Neuron (in vitro differentiated cells): ENCODE measurements around the gene NANOS1.
"Not testable (repeated sequence)": the region's sequence is repeated elsewhere in the genome, so short reads cannot be mapped to it uniquely, and the experiment has no call there.

ENCODE experiments used
- H2AFZ ChIP-seq: one replicate; pipeline ENCODE4 v1.6.1; 2013; ENCODE audit warnings: low read depth, mild to moderate bottlenecking, inconsistent platforms, low read length, moderate library complexity
- H3K27me3 ChIP-seq: one replicate; pipeline ENCODE4 v1.6.1; 2013; ENCODE audit warnings: low read length; ENCODE audit not compliant: insufficient read depth
- H3K36me3 ChIP-seq: one replicate; pipeline ENCODE4 v1.6.1; 2013; ENCODE audit warnings: low read length; ENCODE audit not compliant: insufficient read depth
- H3K4me1 ChIP-seq: one replicate; pipeline ENCODE4 v1.6.1; 2013; ENCODE audit warnings: low read length; ENCODE audit not compliant: insufficient read depth
- H3K4me3 ChIP-seq: 2 replicates; pipeline ENCODE4 v1.5.1; 2013; ENCODE audit warnings: mild to moderate bottlenecking, low read length, moderate library complexity
- H3K9me3 ChIP-seq: one replicate; pipeline ENCODE4 v1.6.1; 2013; ENCODE audit warnings: low read length

NANOS1 gene

DNA sequence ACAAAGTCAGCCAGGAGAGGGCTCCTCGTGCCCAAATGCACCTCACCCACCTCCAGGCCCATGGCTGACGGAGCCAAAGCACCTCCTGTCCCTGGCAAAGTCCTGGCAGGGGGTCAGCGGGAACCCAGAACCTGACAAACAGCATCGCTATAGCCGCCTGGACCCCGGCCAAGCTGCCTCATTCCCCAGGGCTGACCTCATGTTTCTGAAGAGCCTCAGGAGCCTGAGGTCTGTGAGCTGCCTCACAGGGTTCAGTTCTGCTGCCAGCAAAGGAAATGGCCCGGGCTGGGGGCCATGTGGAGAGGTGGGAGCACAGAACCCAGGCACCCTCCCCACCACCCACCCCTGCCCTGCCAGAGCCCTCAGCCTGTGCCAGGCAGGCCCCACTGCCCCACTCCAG, 4.2 kb upstream of the NANOS1 start:
- H3K36me3 ChIP-seq: no peaks in the 10 kb centered on the region
- H3K27me3 ChIP-seq: peaks cover 17% of the 10 kb centered on the region
- no peak overlapping the region for H3K4me3 ChIP-seq
- H3K4me1 ChIP-seq: no peaks in the 10 kb centered on the region
- H3K9me3 ChIP-seq: no peaks in the 10 kb centered on the region
- H2AFZ ChIP-seq: no peak overlapping the region

DNA sequence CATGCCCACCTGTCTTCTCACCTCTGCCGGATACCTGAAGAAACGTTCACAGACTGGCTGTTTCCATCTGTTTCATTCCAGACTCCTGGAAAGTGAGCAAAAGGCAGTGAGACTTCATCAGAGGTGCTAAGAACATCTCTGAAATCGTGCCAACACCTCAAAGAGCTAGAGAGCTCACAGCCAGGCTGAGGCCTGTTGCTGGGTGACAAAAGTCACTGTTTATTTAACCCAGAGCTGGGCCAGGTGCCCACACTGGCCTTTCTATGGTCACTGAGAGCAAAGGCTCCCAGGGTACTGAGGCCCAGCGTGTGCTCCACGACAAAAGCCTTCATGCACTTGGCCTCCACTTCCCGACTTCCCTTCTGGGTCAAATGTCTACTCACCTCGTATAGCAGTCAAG, 3.7 kb upstream of the NANOS1 start:
- Histone ChIP-seq H3K9me3 (no peaks in the 10 kb centered on the region), H3K36me3 (no peaks in the 10 kb centered on the region), H2AFZ (no peak overlapping the region), H3K4me1 (no peaks in the 10 kb centered on the region), H3K27me3 (peaks cover 17% of the 10 kb centered on the region), H3K4me3 (no peak overlapping the region)

DNA sequence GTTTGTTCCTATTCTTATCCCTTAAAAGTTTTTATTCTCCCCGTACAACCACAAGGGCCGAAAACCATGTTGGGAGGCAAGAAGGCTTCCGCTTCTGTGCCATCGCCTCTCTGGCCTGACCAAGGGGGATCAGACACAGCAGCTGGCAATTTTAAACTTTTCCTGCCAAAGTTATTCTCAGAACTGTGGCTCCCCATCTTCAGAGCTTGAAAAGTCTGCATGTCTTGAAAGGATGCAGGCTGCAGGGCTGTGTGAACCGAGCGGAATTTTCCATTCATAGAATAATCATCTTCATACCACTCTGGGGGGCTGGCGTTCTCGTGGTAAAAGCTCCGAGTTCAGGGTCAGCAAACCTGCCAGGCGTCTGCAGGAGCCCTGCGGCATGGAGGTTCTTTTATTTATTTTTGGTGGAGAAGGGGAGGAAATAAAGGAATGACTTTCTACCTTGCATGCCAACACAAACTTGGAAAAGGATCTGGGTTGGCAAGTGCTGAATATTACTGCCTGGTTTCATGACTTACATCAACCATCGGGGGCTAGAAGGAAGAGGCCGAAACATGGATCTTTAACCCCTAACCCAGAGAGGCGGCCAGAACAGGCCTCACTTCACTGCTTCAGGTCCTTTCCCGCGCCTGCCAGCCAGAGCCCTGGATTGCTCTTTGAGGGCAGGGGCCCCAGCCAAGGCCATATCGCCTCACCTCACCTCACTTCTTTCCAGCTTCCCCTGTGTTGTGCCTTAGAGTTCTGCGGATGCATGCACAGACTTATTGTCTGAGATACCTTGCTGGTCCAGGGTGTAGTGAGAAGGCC, 3.0 kb upstream of the NANOS1 start:
- no peak overlapping the region for H3K4me3 ChIP-seq
- H2AFZ ChIP-seq: no peak overlapping the region
- H3K9me3 ChIP-seq: no peaks in the 10 kb centered on the region
- H3K36me3 ChIP-seq: no peaks in the 10 kb centered on the region
- peaks cover 17% of the 10 kb centered on the region for H3K27me3 ChIP-seq
- peaks cover 5% of the 10 kb centered on the region for H3K4me1 ChIP-seq

DNA sequence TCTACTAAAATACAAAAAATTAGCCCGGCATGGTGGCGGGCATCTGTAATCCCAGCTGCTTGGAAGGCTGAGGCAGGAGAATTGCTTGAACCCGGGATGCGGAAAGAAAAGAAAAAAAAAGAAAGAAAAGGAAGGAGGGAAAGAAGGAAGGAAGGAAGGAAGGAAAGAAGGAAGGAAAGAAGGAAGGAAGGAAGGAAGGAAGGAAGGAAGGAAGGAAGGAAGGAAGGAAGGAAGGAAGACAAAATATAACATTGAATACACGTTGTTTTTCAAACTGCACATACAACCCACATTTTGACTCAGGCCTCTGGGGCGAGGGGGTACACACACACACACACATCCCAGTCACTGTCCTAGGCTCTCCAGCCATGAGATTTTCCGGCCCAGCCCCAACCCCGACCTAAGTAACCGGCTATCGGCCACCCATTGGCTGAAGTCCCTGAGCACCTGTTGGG, 1.0 kb upstream of the NANOS1 start:
- peak overlapping the region; percentile 40 for H3K4me3 ChIP-seq
- not testable (repeated sequence) for H2AFZ ChIP-seq, H3K9me3 ChIP-seq, H3K27me3 ChIP-seq, H3K36me3 ChIP-seq
- H3K4me1 ChIP-seq: peaks cover 12% of the 10 kb centered on the region

DNA sequence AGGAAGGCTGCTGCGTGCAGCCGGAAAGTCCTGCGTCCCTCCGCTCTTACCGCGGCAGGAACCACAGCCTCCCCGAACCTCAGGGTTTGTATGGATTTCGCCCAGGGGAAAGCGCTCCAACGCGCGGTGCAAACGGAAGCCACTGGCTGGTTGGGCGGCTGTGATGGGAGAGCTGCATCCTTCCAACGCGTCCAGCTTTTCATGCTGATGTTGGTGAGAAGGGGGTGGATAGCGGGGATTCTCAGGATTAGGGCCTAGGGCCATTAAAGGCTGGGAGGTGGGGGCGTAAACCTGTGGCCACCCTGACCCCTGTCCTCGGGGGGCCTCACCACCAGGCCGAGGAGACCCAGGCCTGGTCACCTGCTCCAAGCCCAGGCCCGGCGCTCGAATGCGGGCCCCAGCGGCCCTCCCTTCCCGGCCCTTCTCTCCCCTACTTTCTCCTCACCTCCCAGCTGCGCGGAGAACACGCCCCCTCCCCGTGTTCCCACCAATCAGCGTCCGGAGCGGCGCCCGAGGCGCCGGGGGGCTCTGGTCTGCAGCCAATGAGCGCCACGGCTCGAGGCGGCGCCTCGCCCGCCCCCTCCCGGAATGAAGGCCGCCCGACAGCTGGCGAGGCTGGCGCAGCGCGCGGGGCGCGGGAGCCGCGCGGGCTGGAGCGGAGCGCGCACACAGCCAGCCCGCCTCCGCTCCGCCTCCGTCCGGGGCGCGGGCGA, 458 bp upstream of the NANOS1 start:
- no peak overlapping the region for H2AFZ ChIP-seq
- H3K36me3 ChIP-seq: peaks cover 14% of the 10 kb centered on the region
- H3K9me3 ChIP-seq: no peaks in the 10 kb centered on the region
- H3K4me3 ChIP-seq: peak overlapping the region; percentile 40
- H3K27me3 ChIP-seq: peaks cover 3% of the 10 kb centered on the region
- H3K4me1 ChIP-seq: peaks cover 12% of the 10 kb centered on the region

DNA sequence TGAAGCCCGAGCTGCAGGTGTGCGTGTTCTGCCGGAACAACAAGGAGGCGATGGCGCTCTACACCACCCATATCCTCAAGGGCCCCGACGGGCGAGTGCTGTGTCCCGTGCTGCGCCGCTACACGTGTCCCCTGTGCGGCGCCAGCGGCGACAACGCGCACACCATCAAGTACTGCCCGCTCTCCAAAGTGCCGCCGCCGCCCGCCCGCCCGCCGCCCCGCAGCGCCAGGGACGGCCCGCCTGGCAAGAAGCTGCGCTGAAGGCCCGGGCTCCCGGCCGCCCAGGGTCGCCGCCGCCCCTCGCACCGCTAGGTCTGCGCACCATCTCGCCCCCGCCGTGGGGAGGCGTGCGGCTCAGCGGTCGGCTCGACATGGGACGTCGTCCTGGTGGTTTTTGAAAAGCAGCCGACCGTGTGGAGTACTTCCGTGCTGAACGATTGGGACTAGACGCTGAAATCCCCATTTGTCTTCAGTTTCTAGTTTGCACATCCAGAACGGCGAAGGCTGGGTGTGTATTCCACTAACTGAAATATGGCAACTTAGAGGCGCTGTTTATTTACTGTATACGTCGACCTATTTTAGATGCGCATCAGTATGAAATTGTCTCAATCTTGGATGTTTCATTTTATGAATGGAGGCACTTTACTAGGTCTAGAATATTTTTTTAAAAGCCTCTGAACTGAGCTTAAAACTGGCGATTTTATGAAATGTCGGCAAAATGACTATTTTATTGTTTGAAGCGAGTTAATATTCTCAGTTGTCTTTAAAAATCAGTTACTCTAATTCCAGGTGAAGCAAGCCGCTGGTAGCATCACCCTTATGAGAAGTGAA, 1.1 kb downstream of the NANOS1 start:
- Histone ChIP-seq H3K9me3 (no peaks in the 10 kb centered on the region), H3K4me1 (peaks cover 12% of the 10 kb centered on the region), H3K4me3 (peak overlapping the region; percentile 54), H3K27me3 (peaks cover 3% of the 10 kb centered on the region), H3K36me3 (peaks cover 22% of the 10 kb centered on the region), H2AFZ (no peak overlapping the region)

DNA sequence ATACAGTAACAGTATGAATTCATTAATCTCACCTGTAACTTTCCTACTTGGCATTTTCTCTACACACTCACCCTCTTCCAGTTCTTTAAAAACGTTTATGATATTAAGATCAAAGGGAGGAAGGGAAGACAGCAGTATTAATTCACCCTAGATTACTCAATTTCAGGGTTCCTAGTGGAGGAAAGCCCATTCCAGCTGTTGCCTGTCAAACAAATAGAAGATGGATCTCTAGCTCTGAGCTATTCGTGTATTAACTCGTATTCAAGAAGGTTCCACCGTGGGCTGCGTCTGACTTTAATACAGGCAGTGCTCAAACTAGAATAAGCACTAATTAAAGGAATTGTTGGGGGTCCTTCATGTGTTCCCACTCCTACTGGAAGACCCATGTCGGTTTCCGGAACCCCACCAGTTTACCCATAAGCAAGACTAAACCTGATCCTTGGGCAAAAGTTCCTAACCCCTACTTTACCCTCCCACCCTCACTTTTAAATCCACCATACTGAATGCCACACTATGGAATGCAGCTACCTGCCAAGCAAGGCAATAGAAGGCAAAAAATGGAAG, 2.1 kb downstream of the NANOS1 start:
- peaks cover 12% of the 10 kb centered on the region for H3K4me1 ChIP-seq
- H3K9me3 ChIP-seq: no peaks in the 10 kb centered on the region
- H3K27me3 ChIP-seq: peaks cover 3% of the 10 kb centered on the region
- H3K36me3 ChIP-seq: peaks cover 31% of the 10 kb centered on the region
- H3K4me3 ChIP-seq: peak overlapping the region; percentile 54
- H2AFZ ChIP-seq: no peak overlapping the region

DNA sequence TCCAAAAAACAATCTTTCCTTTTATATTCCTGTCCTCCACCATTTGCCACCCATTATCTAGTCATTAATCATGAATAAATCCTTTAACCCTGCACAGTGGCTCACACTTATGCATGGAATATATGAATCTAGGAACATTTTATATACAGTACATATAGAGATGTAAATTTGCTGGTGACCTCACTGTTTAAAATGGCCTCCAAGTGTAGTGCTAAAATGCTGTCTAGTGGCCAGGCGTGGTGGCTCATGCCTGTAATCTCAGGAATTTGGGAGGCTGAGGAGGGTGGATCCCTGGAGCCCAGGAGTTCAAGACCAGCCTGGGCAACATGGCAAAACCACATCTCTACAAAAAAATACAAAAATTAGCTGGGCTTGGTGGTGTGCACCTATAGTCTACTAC, 9.6 kb downstream of the NANOS1 start:
- Histone ChIP-seq H3K36me3 (peaks cover 81% of the 10 kb centered on the region), H3K9me3 (no peaks in the 10 kb centered on the region), H2AFZ (no peak overlapping the region), H3K4me1 (no peaks in the 10 kb centered on the region), H3K27me3 (no peaks in the 10 kb centered on the region), H3K4me3 (no peak overlapping the region)

DNA sequence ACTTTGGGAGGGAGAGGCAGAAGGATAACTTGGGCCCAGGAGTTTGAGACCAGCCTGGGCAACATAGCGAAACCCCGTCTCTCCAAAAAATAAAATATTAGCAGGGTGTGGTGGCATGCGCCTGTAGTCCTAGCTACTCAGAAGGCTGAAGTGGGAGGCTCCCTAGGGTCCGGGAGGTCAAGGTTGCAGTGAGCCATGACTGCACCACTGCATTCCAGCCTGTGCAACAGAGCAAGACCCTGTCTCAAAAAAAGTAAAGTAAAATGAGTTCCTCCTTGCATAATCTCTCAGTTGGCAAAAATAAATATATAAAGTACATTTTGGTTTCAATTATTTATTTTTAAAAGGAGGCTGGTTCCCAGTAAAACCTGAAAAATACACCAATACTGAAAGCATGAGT, 11.8 kb downstream of the NANOS1 start:
- H3K9me3 ChIP-seq: no peaks in the 10 kb centered on the region
- no peak overlapping the region for H3K4me3 ChIP-seq
- H3K4me1 ChIP-seq: no peaks in the 10 kb centered on the region
- H3K36me3 ChIP-seq: peaks cover 88% of the 10 kb centered on the region
- H2AFZ ChIP-seq: no peak overlapping the region
- no peaks in the 10 kb centered on the region for H3K27me3 ChIP-seq

DNA sequence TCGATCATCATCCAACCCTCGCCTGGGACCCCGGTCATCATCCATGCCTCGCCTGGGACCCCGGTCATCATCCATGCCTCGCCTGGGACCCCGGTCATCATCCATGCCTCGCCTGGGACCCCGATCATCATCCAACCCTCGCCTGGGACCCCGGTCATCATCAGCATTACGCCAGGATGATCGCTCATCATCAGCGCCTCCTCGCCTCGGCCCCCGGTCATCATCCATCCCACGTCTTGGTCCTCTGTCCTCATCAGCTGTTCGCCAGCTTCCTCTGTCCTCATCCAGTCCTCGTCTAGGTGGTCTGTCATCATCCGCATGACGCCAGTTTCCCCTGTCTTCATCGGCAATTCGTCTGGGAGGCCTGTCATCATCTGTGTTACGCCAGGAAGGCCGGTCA, 12.7 kb downstream of the NANOS1 start:
- H3K36me3 ChIP-seq: peaks cover 88% of the 10 kb centered on the region

DNA sequence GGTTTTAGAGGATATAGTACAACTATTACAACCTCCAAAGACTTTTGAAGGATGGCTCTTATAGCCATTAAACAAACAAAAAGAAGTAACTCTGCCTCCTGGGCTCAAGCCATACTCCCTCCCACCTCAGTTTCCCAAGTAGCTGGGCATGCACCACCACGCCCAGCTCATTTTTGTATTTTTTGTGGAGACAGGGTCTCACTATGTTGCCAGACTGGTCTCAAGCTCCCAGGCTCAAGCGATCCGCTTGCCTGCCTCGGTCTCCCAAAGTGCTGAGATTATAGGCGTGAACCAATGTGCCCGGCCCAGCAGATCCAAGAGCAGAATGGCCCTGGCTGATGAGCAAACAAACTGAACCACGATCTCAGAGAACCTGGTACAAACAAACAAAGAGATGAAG, 16.0 kb downstream of the NANOS1 start:
- no peaks in the 10 kb centered on the region for H3K27me3 ChIP-seq
- peaks cover 91% of the 10 kb centered on the region for H3K36me3 ChIP-seq
- H3K4me1 ChIP-seq: no peaks in the 10 kb centered on the region

More for the DNA sequence above, 12.7 kb downstream of the NANOS1 start:
- Histone ChIP-seq H3K27me3 (no peaks in the 10 kb centered on the region), H2AFZ (no peak overlapping the region), H3K9me3 (no peaks in the 10 kb centered on the region), H3K4me3 (no peak overlapping the region), H3K4me1 (no peaks in the 10 kb centered on the region)

DNA sequence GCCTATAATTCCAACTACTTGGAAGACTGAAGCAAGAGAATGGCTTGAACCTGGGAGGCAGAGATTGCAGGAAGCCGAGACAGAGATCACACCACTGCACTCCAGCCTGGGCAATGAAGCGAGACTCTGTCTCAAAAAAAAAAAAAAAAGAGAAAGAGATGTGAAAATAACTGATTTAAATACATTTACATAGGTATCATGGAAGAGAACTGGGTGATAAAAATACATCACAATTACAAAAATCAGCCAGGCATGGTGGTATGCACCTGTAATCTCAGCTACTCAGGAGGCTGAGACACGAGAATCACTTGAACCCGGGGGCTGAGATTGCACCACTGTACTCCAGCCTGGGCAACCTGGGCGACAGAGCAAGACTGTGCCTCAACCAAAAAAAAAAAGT, 19.8 kb downstream of the NANOS1 start:
- Histone ChIP-seq H2AFZ (no peak overlapping the region), H3K27me3 (no peaks in the 10 kb centered on the region), H3K4me3 (no peak overlapping the region), H3K4me1 (no peaks in the 10 kb centered on the region), H3K36me3 (peaks cover 94% of the 10 kb centered on the region), H3K9me3 (peaks cover 2% of the 10 kb centered on the region)

More for the DNA sequence above, 16.0 kb downstream of the NANOS1 start:
- Histone ChIP-seq H2AFZ (no peak overlapping the region), H3K4me3 (no peak overlapping the region), H3K9me3 (no peaks in the 10 kb centered on the region)
